ENCODE measurements around the gene LRIT2.
A peak's percentile ranks its signal among the peaks of the same experiment; 100 is the strongest.

The LRIT2 gene

GRCh38 chr10:84225427-84226173, at the start of gene LRIT2:
Gene LRIT2 (minus strand): TSS chr10:84225544. CDS start chr10:84225520, 24 bp downstream.
- no peak for DNase-seq

- no peak for DNase-seq
Measured at GRCh38 chr10:84270708-84271107, 45.4 kb upstream of the LRIT2 start.

GRCh38 chr10:84269773-84270172, 44.4 kb upstream of the LRIT2 start:
- no peak for DNase-seq

- no peak for DNase-seq
Measured at GRCh38 chr10:84269162-84269561, 43.8 kb upstream of the LRIT2 start.

- no peak for DNase-seq
Measured at GRCh38 chr10:84267503-84268126, 42.3 kb upstream of the LRIT2 start.

- DNase-seq = no peak
Measured at GRCh38 chr10:84265418-84265817, 40.1 kb upstream of the LRIT2 start.

GRCh38 chr10:84264611-84265141, 39.3 kb upstream of the LRIT2 start:
- DNase-seq = peak; percentile 48

GRCh38 chr10:84263716-84264115, 38.4 kb upstream of the LRIT2 start:
- DNase-seq = no peak

- no peak for DNase-seq
Measured at GRCh38 chr10:84262190-84262956, 37.0 kb upstream of the LRIT2 start.

GRCh38 chr10:84261236-84261915, 36.0 kb upstream of the LRIT2 start:
- no peak for DNase-seq

GRCh38 chr10:84258034-84258695, 32.8 kb upstream of the LRIT2 start:
- DNase-seq = no peak

- no peak for DNase-seq
Measured at GRCh38 chr10:84257343-84258020, 32.1 kb upstream of the LRIT2 start.

GRCh38 chr10:84256510-84257342, 31.4 kb upstream of the LRIT2 start:
- no peak for DNase-seq

GRCh38 chr10:84254552-84255478, 29.5 kb upstream of the LRIT2 start:
- DNase-seq = no peak

- DNase-seq = no peak
Measured at GRCh38 chr10:84248794-84249193, 23.4 kb upstream of the LRIT2 start.

GRCh38 chr10:84247496-84247895, 22.2 kb upstream of the LRIT2 start:
- no peak for DNase-seq

- DNase-seq = peak; percentile 80
Measured at GRCh38 chr10:84244651-84245270, 19.4 kb upstream of the LRIT2 start, which contains the start of gene RGR. Gene RGR (plus strand): TSS chr10:84245053. CDS start chr10:84245091, 38 bp downstream.

GRCh38 chr10:84243759-84244158, 18.4 kb upstream of the LRIT2 start:
- no peak for DNase-seq

GRCh38 chr10:84241185-84241790, 15.9 kb upstream of the LRIT2 start, which contains the start of gene LRIT1:
Gene LRIT1 (minus strand): TSS chr10:84241546. CDS start chr10:84241439, 107 bp downstream.
- DNase-seq = no peak

All from NCI-H1694 treated with DMSO at 0.1 percent for 48 hours (cell line).